T-helper 2 cell treated with Interferon-gamma antibody and Interleukin-4, amounts not matched to agents 100 ng/mL and 5 ng/mL, for 36 hours (primary cell): ENCODE measurements around the gene MASP1. TPM values are rescaled to one million over a fixed set of nuclear protein-coding genes. Genes with fewer than 3 reads are reported as not detected.
"Not testable (repeated sequence)": the region's sequence is repeated elsewhere in the genome, so short reads cannot be mapped to it uniquely, and the experiment has no call there.

Experiments used
- intact Hi-C: fragments of 100-400 bp; cut with micrococcal nuclease; formaldehyde crosslinking; loops from one replicate; pipeline ENCODE4 v1.15.1; 2023
- total RNA-seq: library from RNA; stranded (reverse); gene quantifications from 2 replicates; pipeline ENCODE4 v1.2.3, GENCODE V29; 2022

Gene MASP1
- total RNA-seq, 1 donor from 2014 or later = not detected

- intact Hi-C loops = loop anchor here (10.0 kb wide), 1 partner anchor 86 kb away; no protein-coding TSS in a partner anchor
Measured at GRCh38 chr3:187228740-187229139, 62.8 kb downstream of the MASP1 start.

- intact Hi-C loops = loop anchor here (10.0 kb wide), 1 partner anchor 87 kb away; no protein-coding TSS in a partner anchor
Measured at GRCh38 chr3:187227658-187228258, 63.8 kb downstream of the MASP1 start.

GRCh38 chr3:187223799-187224198 lies 67.7 kb downstream of the MASP1 start:
- intact Hi-C loops = loop anchor here (10.0 kb wide), 1 partner anchor 91 kb away; no protein-coding TSS in a partner anchor

- intact Hi-C loops = loop anchor here (10.0 kb wide), 1 partner anchor 92 kb away; no protein-coding TSS in a partner anchor
Measured at GRCh38 chr3:187222801-187223200, 68.7 kb downstream of the MASP1 start.

- intact Hi-C loops = no loop called here
Measured at GRCh38 chr3:187215460-187215859, 76.1 kb downstream of the MASP1 start.

GRCh38 chr3:187213616-187214015 lies 77.9 kb downstream of the MASP1 start:
- intact Hi-C loops = no loop called here

GRCh38 chr3:187212705-187213104 lies 78.8 kb downstream of the MASP1 start:
- intact Hi-C loops = no loop called here

- intact Hi-C loops = no loop called here
Measured at GRCh38 chr3:187212196-187212545, 79.4 kb downstream of the MASP1 start.

GRCh38 chr3:187211532-187212195 lies 79.9 kb downstream of the MASP1 start:
- intact Hi-C loops = no loop called here

GRCh38 chr3:187210545-187211327 lies 80.8 kb downstream of the MASP1 start:
- intact Hi-C loops = no loop called here

- intact Hi-C loops = no loop called here
Measured at GRCh38 chr3:187210091-187210490, 81.4 kb downstream of the MASP1 start.

- intact Hi-C loops = no loop called here
Measured at GRCh38 chr3:187209491-187209890, 82.0 kb downstream of the MASP1 start.

- intact Hi-C loops = no loop called here
Measured at GRCh38 chr3:187208159-187208558, 83.4 kb downstream of the MASP1 start.

GRCh38 chr3:187207624-187208023 lies 83.9 kb downstream of the MASP1 start:
- intact Hi-C loops = no loop called here

GRCh38 chr3:187207062-187207461 lies 84.5 kb downstream of the MASP1 start:
- intact Hi-C loops = no loop called here

GRCh38 chr3:187205683-187206082 lies 85.9 kb downstream of the MASP1 start:
- intact Hi-C loops = no loop called here

- intact Hi-C loops = not testable (repeated sequence)
Measured at GRCh38 chr3:187199463-187200050, 92.0 kb downstream of the MASP1 start.

- intact Hi-C loops = no loop called here
Measured at GRCh38 chr3:187198490-187198889, 93.0 kb downstream of the MASP1 start.

GRCh38 chr3:187197335-187197649 lies 94.2 kb downstream of the MASP1 start, which contains the start of gene RTP1:
TSS of gene RTP1 (plus strand) at chr3:187197486. CDS start at chr3:187197516, 30 bp downstream.
- intact Hi-C loops = no loop called here

- intact Hi-C loops = no loop called here
Measured at GRCh38 chr3:187196573-187197334, 94.8 kb downstream of the MASP1 start.

GRCh38 chr3:187193181-187193580 lies 98.4 kb downstream of the MASP1 start:
- intact Hi-C loops = no loop called here
